ENCODE measurements around the gene VAPA. TPM values are rescaled to one million over a fixed set of nuclear protein-coding genes. Genes with fewer than 3 reads are reported as not detected.

The VAPA gene
- total and polyA plus RNA-seq, 2 of the 4 experiments (the other 2 are of a cell fraction) = 199 to 206 TPM

GRCh38 chr18:9914584-9915290 lies 921 bp downstream of the VAPA start:
- no peaks in the 10 kb centered on the region for H3K27me3 ChIP-seq (ENCODE audit: control insufficient read depth, insufficient read depth, low read length)
- H3K4me3 ChIP-seq (ENCODE audit: insufficient read depth, low read depth, low read length) = peak overlapping the region; percentile 87
- peak overlapping the region; percentile 95 for H3K27ac ChIP-seq (ENCODE audit: insufficient read depth, low read length)
- H3K36me3 ChIP-seq (ENCODE audit: control insufficient read depth, insufficient read depth, low read length) = no peaks in the 10 kb centered on the region
- peak overlapping the region; percentile 88 for H3K4ac ChIP-seq (ENCODE audit: low read depth, low read length)
- TF ChIP-seq NFE2L2 (IDR thresholded peaks at IDR 0.05; ENCODE audit: low read depth, low read length) (no peak), SMC3 (IDR thresholded peaks at IDR 0.05; ENCODE audit: low read depth, low read length) (0 out of 2 replicates have a peak, but pooled peaks have one; percentile 6), BHLHE40 (IDR thresholded peaks at IDR 0.05; ENCODE audit: low read depth, low read length) (peak; percentile 62; the same call in 1 of the 2 replicates), RCOR1 (IDR thresholded peaks at IDR 0.05; ENCODE audit: insufficient replicate concordance, low read length) (no peak), RAD21 (IDR thresholded peaks at IDR 0.05; ENCODE audit: low read length) (no peak), RFX5 (IDR thresholded peaks at IDR 0.05; ENCODE audit: low read depth, low read length) (no peak), MXI1 (IDR thresholded peaks at IDR 0.05; ENCODE audit: borderline replicate concordance, low read depth, low read length) (peak; percentile 85; the same call in 1 of the 2 replicates), CEBPB (IDR thresholded peaks at IDR 0.05; ENCODE audit: low read depth, low read length) (0 out of 2 replicates have a peak, but pooled peaks have one; percentile 4), FOS (IDR thresholded peaks at IDR 0.05; ENCODE audit: low read depth, low read length) (peak; percentile 46; the same call in 1 of the 2 replicates), CHD1 (IDR thresholded peaks at IDR 0.05; ENCODE audit: low read depth, low read length) (no peak; the same call in 1 of the 2 replicates), MAZ (IDR thresholded peaks at IDR 0.05; ENCODE audit: borderline replicate concordance, low read depth, low read length) (no peak), POLR2A (IDR thresholded peaks at IDR 0.05; ENCODE audit: low read depth, low read length) (peak; percentile 82)
- H3K56ac ChIP-seq (ENCODE audit: extremely low read depth, insufficient read depth, low read length) = peak overlapping the region; percentile 95; the same call in 1 of the 2 replicates
- H4K8ac ChIP-seq (ENCODE audit: low read depth in 2 of 2, low read length in 2 of 2) = peak overlapping the region in 1 of 2 experiments; percentile 22; a peak in 2 of 4 replicates
- peak overlapping the region; percentile 97 for H3K23ac ChIP-seq (ENCODE audit: low read depth, low read length)
- peak overlapping the region; percentile 50; the same call in 1 of the 2 replicates for H4K91ac ChIP-seq (ENCODE audit: insufficient read depth, low read depth, low read length)
- H3K9me1 ChIP-seq (ENCODE audit: insufficient read depth, low read length) = peaks cover 13% of the 10 kb centered on the region
- intact Hi-C loops (cut with micrococcal nuclease) = loop anchor here (1.0 to 10.0 kb wide), 4 partner anchors 87 to 340 kb away; partner anchors contain the start of gene RAB31
- dilution Hi-C loops (cut with HindIII; ENCODE audit: low sequenced_read_pairs, unreplicated experiment) = no loop called here
- peaks cover 52% of the 10 kb centered on the region for H4K20me1 ChIP-seq (ENCODE audit: insufficient read depth, low read length)
- WGBS, 2 experiments (ENCODE audit: extremely low coverage in 2 of 2, insufficient read length in 1 of 2) = 0% methylated on average over 32 of the region's 77 CpGs; no CpG with 5 or more reads in 1 of the 2 experiments
- ChIA-PET CTCF (interaction anchor here (1.1 kb wide), 1 partner anchor 339 kb away, joined by 3 read pairs; no protein-coding TSS in a partner anchor), POLR2A (ENCODE audit: unreplicated experiment) (no interaction called here)
- H2AK5ac ChIP-seq (ENCODE audit: low read depth, low read length) = peak overlapping the region; percentile 79; the same call in 1 of the 2 replicates
- peak overlapping the region; percentile 42; the same call in 1 of the 2 replicates for H4K5ac ChIP-seq (ENCODE audit: low read depth, low read length)
- H3K9me3 ChIP-seq (ENCODE audit: control insufficient read depth, insufficient read depth, low read length) = no peaks in the 10 kb centered on the region
- H2BK120ac ChIP-seq (ENCODE audit: low read depth, low read length) = 0 out of 2 replicates have a peak overlapping the region, but pooled peaks have one; percentile 61
- DNase-seq = peak; percentile 84
- H3K14ac ChIP-seq (replicated peaks; ENCODE audit: low read depth, low read length) = peak overlapping the region; percentile 96
- BruUV-seq (replicated peaks) = no TSS peak
- H2AK9ac ChIP-seq (replicated peaks; ENCODE audit: low read depth, low read length, poor library complexity) = peak overlapping the region; percentile 83
- H3K79me1 ChIP-seq (ENCODE audit: low read depth in 1 of 2, low read length in 2 of 2) = peaks cover 0 to 21% of the 10 kb centered on the region in 2 experiments; a peak in 2 of 4 replicates
- H3K9ac ChIP-seq (ENCODE audit: low read depth, low read length) = peak overlapping the region; percentile 92
- H2BK5ac ChIP-seq (ENCODE audit: low read depth, low read length, poor library complexity, severe bottlenecking) = peak overlapping the region; percentile 96
- peak overlapping the region; percentile 87 for H2AFZ ChIP-seq (replicated peaks; ENCODE audit: low read length, poor library complexity)
- H2BK15ac ChIP-seq (ENCODE audit: low read depth, low read length) = no peak overlapping the region
- in situ Hi-C loops (cut with MboI; ENCODE audit: low sequenced_read_pairs) = no loop called here
- H3K18ac ChIP-seq (ENCODE audit: low read depth, low read length) = peak overlapping the region; percentile 51; the same call in 1 of the 2 replicates
- no peak overlapping the region for H2BK20ac ChIP-seq (ENCODE audit: low read depth, low read length)
- H3K4me2 ChIP-seq (ENCODE audit: low read depth, low read length) = peak overlapping the region; percentile 90
- H3K4me1 ChIP-seq (ENCODE audit: control insufficient read depth, insufficient read depth, low read length) = peaks cover 3% of the 10 kb centered on the region; the same call in 1 of the 2 replicates
- peak; percentile 36 for ATAC-seq (ENCODE audit: low read depth)

All from IMR-90 (cell line).